Right renal cortex interstitium (tissue), 3 donors: ENCODE results near the gene SYTL3. TPM values are rescaled to one million over a fixed set of nuclear protein-coding genes. Genes with fewer than 3 reads are reported as not detected.
"Not testable (repeated sequence)": the region's sequence is repeated elsewhere in the genome, so short reads cannot be mapped to it uniquely, and the experiment has no call there.

Experiments used
- DNase-seq, 3 donors: peaks; one replicate each; pipeline ENCODE4 v3.0.0-alpha.2; 2013; ENCODE audit warnings: low read depth in 3 of 3, low spot score in 2 of 3
- polyA plus RNA-seq, 3 donors: library from polyadenylated mRNA; unstranded; fragments of 120-200 nt; gene quantifications; one replicate each; pipeline ENCODE4 v1.2.1, GENCODE V29; 2013; ENCODE audit not compliant: insufficient read length in 3 of 3

SYTL3 gene
- polyA plus RNA-seq, 3 donors, result 3.5 to 4.4 (median 3.8) TPM

DNA sequence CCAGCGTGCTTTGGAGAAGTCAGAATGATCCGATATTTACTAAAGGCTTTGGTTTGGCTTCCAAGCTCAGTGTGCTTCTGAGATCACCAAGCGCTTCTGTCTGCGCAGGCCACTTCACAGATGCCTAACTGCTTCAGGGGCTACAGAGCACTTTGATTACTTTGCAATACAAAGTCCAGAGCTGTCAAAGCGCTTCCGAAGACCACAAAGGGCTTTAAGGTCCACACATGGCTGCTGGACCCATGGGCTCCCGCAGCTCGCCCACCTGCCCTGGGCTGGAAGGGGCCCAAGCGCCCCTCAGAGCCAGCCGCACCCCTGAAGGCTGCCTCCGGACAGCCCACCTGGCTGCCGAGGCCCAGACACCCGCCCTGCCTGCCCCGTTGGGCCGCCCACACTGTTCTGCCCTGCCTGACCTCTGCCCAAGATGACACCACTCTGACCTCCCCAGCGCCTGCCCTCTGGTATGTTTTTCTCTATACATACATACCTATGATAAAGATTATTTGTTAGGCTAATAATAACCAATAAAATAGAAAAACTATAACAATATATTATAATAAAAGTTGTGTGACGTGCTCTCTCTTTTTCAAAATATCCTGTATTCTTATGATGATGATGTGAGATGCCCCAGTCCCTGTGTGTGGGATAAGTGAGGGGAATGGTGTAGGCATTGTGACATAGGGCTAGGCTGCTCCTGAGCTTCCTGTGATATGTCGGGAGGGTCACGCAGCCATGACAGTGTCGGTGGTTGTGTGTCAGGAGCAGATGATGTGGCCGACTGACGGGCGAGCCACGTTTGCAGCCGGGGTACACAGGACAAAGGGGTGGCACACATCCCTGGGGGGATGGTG lies 27.9 kb upstream of the SYTL3 start:
- no peak for DNase-seq

DNA sequence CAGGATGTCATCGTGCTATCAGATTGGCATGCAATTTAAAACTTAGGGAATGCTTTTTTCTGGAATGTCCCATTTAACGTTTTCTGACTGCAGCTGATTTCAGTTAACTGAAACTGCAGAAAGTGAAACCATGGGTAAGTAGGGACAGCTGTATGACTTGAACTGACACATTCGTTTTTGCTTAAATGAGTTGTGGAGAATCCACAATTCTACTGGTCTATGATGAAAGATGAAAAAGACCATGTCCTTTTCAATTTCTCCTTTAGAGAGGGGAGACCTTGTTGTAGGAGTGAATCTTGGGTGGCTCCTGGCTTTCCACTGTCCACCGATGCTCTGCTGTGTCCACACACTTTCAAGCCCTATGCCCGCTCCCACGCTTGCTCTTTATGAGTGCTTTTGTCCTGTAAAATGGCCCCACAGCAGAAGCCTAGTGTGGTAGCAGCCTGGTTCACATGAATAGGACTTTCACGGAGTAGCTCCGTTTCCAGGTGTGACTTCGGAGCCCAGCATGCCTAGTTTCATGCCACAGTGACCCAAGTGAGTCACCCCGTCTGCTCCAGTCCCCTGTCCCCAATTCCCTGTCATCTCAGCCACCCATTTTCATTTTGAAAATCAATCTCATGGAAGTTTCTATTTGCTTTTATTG lies 27.2 kb upstream of the SYTL3 start:
- DNase-seq, result no peak

DNA sequence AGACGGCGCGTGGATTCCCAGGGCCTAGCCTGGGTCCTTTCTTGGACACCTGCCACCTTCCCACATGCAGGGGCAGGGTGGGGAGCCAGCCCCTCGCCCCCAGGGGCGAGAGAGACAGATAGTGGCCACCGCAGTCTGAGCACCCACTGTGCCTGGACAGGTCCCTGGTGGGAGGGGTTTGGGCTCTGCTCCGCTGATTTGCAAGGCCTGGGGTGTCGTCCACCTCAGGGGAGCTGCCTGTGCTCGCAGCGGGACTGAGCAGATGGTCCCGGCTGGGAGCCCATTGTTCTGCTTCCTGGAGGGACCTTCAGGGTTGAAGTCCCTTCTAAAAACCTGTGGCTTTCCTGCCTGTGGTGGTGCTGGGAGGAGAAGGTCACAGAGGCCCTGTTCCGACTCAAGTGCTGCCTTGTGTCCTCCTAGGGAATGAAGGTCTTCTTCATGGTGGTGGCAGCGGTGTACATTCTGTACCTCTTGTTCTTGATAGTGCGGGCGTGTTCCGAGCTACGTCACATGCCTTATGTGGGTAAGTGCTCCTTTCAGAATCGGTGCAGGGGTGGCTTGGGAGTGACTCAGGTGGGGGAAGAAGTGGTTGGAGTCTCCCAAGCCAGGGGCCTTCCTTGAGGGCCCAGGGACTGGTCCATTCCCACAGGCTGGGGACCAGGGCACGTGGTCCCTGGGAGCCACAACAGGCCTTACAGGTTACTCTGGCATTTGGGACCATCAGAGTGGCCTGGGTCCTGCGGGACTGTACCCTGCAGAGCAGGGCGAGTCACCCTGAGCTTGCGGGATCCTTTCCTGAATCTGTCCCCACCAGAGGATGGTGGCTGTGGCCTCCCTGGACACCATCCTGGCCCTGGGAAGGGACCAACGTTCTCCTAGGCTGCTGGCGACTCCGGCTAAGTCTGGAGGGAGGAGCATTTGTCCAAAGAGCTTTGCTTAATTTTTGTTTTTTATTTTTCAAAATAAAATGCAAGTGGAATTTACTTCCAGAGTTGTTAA lies 24.9 kb upstream of the SYTL3 start:
- no peak for DNase-seq

DNA sequence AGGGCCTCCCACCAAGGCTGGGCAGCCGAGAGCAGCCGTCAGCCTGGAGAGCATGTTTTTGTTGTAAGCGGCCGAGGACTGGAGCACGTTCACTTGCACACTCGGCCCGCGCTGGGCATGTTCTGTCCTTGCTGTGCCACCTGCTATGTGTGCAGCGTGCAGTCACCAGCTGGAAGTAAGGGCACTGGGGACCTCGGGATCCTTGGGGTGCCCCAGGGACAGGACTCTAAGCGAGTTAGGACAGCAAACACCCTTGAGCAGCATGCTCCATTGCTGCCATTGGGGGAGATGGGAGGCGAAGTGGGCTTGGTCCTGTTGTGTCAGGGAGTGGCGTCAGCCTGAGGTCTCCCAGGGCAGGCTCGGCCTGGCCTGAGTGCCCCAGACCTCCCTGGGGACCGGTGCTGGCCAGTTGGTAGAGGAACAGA lies 24.0 kb upstream of the SYTL3 start:
- DNase-seq, result no peak

DNA sequence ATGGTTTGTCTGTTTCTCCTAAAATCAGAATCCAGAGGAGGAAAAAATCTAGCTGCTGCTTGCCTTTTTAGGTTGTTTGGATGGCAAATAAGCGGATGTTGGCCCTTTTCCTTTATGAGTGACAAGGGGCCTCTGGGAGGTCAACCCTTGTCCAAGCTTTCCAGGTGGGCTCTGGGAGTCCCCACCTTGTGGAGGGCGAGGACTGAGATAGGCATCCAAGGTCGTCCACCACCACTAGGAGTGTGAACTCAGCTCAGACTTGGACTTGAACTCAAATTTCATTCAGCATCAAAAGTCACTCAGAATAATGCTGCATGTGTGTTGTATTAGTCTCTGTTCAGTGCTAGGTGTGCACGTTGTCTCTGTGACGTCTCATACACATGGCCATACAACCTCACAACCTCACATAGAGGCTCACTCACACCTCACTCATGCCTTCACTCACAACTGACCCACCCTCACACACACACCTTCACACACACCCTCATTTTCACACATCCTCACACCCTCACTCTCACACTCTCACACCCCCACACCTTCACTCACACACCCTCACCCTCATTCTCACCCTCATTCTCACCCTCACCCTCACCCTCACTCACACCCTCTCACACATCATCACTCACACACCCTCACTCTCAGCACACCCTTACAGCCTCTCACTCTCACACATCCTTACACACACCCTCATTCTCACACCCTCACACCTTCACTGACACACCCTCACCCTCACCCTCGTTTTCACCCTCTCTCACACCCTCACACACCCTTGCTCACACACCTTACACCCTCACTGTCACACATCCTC lies 23.3 kb upstream of the SYTL3 start:
- DNase-seq, result no peak

DNA sequence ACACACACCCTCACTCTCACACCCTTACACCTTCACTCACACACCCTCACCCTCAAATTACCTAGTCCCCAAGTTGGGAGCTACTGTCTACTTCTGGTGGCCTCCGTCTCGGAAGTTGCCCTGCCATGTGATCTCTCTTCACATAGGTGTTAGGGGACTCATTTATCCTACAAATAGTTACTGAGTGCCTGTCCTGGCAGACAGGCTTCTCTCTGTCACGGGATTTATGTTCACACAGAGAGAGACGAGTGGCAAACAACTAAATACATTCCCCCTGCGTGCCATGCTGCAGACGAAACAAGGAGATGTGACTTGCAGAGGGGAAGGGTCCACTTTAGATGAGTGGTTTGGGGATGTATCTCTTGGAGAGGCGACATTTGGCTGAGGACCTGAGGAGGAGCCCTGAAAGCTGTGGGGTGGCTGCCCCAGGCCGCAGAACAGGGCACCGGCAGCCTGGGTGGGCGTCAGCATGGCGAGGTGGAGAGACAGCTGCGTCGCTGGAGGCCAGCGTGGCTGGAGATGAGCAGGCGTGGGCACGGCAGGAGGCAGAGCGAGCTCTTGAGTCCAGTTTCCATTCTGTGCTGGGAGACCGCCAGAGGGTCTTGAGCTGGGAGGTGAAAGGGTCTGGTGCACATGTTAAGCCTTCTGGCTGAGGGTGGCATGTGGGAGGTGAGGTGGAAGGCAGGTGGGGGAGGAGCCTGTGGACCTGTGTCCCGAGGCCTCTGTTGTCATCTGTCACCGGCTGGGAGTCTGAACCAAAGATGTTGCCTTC lies 22.5 kb upstream of the SYTL3 start:
- no peak for DNase-seq

DNA sequence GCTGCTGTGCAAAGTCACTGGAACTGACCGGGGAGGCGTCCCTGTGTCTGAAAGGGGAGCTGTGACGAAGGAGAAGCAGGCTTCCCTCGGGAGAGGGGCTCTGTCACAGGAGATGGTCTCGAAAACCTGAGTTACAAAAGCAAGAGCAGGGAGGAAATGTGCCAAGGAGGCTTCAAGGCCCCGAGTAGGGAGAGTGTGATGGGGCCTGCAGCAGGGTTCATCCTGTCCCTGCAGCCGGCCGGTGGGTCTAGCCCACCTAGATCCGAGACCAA lies 22.0 kb upstream of the SYTL3 start:
- DNase-seq, result no peak

DNA sequence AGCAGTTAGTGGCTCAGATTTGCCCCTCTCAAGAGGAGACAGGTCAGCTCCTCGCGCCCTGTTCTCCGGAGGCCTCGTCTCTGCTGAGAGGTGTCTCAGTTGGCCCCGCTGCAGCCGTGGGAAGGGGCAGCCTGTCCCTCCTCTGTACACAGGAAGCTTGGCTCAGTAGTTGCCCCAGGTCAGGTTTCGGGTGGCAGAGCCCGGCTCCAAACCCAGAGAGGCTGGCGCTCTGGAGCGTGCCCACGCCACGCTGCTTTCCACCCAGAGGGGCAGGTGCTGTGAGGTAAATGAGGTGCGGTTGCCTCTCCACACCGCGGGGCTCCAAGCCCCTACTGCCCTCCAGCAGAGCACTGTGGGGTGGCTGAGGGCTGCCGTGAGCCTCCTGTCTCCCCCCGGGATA lies 21.3 kb upstream of the SYTL3 start:
- DNase-seq, result no peak

DNA sequence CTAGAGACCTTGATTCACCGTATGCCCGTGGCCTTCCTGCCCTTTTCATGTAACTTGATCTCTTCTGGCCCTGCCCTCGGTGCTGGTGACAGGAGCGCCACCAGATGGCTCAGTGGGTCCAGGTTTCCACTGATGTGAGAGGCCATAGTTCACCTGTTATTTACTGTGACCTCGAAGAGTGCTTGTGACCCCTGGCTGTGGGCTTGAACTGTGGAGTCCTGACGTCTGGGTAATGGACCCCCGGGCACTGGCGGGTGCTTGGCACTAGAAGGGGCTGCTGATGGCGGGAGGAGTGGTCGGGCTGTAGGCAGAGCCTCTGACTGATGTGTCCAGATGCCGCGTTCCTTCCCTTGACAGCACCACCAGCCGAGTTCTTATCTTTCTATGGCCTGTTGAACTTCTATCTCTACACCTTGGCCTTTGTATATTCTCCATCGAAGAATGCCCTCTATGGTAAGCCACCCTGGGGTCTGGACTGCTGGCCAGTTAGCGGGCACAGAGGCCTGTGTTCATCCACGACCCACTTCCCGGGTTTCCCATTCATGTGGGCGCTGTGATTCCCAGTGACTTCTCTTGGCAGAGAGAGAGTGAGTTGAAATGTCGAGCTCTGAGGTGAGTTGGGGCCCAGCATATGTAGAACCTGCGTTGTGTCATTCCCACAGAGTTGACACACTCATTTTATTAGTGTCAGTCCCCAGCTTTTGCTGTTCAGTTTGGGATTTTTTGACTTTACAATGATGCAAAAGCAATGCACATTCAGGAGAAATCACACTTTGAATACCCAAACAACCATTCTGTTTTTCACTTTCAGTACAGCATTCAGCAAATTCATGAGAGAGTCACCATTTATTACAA lies 20.3 kb upstream of the SYTL3 start:
- DNase-seq, result no peak

DNA sequence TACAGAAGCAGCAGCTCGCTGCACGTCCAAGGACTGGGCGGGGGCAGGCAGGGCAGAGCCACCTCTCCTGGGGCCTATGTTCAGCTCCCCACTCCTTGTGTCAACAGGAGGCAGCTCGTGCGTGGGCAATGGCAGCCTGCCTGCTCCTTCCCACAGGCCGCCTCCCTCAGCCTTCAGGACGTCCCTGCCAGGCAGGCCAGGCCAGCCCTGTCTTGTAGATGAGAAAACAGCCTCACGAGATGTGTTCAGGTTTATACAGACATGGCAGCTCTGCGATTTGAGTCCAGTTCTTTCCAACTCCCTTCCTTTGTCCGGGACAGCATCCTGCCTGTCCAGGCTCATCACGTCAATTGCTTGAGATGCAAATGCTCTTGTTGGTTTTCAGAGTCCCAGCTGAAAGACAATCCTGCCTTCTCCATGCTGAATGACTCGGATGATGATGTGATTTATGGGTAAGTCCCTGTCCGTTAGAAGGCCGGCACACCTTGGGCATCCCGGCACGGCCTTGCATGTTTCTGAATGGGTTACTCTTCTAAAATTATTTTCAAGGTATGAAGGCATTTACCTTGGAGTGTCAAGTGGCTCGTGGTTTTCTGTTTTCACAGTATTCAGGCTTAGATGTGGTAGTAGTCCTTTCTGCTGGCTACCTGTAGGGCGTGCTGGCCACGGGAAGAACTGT lies 18.8 kb upstream of the SYTL3 start:
- DNase-seq, result no peak

DNA sequence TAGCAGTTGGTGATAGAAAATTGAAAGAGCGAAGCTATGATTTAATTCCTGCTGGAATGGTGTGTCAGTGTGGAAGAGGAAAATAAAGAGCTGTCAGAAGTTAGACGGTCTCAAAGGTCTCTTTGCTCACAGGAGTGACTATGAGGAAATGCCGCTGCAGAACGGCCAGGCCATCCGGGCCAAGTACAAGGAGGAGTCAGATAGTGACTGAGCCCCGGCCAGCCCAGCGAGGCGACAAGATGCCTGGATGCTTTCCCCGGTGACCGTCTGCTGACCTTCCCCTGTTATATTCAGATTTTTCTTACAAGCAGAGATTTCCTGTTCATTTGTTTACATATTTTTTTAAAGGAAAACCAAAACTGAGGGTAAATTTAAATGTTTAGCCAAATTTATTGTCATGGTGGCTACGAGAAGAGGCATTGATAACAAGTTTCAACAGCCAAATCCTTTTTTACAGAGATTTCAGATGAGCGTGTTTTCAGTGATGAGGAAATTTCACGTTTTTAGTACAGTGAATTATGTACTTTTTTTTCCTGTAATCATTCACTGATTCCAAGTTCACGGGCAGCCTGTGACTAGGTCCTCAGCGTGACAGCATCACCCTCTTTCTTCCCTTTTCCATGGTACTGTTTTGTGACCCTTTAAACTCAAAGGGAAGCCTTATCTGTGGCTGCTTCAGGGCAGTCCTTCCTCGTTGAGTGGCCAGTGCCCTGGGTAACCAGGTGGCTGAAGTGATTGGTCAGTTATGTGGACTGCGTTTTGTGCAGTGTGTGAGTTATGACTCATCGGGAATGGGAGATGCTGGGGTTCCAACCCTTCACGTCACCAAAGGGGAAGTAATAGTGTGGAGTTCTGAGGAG lies 17.9 kb upstream of the SYTL3 start:
- no peak for DNase-seq

DNA sequence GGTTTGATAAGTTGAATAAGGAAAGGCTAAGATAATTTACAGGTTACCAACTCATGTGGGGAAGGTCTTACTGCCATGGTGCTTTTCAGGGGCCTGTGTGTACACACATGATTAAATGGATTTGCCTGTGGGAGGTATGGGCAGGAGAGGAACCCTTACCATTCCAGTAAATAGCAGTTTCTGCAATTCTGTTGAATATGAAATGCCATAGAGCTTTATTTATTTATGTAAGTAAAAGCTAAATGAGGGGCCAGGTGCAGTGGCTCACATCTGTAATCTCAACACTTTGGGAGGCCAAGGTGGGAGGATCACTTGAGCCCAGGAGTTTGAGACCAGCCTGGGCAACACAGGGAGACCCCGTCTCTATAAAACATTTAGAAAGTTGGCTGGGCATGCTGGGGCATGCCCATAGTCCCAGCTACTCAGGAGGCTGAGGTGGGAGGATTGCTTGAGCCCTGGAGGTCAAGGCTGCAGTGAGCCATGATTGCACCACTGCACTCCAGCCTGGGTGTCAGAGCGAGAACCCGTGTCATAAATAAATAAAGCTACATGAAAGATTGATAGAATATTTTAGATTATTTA lies 17.2 kb upstream of the SYTL3 start:
- not testable (repeated sequence) for DNase-seq

DNA sequence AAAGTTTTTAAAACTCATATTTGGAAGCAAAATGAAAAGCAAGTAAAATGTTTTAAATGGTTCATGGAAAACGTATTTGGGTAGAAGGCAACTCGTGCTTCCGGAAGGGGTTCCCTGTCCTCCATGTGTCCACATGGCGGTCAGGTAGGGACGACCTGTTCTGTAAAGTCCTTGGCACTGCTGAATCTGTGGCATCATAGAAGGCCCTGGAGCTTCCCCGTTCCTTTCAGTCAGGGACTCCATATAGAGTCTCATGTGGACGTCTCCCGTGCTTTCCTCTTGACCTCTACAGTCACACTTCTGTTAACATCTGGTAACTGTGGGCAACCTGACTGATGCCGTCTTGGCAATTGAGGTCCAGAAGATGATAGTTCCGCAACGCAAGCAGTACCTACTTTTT lies 16.7 kb upstream of the SYTL3 start:
- DNase-seq, result no peak

DNA sequence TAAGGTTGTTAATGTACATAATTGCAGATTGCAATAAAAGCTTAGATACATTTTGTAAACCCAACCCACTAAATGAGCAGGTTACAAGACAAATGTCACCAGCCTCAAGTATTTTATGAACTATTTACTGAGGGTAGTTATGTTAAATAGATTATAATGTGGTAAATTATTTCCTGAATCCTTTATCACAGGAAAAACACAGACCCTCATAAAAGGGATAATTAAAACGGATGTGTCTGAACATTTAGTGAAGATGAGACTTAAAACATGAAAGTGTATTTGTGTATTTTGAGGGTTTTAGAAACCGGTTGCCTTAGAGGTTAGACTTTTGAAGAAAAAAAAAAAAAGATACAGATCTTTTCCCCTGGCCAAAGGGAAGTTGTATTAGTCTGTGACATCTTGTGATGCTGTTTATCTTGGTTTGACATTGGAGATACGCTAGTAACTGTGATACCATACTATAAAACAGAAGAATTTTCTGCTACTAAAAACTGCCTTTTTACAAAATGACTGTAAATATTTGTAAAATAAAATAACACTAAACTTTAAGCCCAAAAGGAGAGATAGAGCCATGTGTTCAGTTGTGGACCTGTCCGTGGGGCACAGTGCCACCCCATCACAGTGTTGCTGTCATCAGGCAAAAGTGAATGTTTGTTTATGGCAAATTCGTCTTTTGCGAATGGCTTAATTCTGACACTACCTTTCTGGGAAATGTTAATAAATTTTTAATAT lies 15.0 kb upstream of the SYTL3 start:
- no peak for DNase-seq

DNA sequence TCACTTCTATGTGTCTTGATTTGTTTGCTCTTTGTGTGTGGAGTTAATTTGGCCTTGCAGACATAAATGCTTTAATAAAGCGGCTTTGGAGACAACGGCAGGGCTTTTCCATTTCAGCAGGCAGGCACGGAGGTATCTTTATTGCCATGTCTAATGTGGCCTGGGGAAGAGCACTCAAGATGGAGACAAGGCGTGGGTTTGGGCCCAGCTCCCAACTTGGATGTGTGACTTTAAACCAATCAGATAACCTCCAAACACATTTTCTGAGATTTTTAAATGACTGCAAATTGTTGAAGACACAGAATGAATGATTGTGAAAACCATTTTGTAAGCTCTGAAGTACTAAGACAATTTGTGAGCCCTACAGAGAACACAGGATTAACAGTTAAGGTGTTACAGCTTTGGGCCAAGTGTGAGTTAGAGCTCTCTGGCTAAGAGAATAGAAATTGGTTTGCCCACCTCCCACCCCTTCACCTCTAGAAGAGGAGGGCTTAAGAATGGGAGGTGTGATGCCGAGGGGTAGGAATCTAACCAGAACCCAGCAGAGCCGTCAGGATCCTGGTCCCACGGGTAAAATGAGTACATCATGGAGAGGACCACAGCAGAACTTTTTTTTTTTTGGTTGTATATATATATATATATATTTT lies 14.3 kb upstream of the SYTL3 start:
- no peak for DNase-seq

DNA sequence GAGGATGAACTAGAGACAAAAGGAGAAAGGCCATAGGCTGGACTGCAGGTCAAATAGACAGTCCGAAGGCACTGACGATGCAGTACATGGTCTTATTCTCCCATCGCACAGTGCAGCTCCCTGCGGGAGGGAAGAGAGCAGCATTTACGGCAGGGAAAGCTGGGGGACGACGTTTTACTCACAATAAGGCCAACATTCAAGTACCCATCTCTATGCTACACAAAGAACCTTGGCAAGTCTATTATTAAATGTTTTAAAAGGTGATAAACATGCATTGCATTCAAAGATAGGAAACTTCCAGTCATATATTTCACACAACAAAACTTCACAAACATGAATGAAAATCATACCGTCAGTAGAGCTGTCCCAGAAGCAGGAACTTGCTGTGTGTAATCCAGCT lies 13.1 kb upstream of the SYTL3 start:
- no peak for DNase-seq
